Thymus (tissue), 11 donors: ENCODE measurements around the gene DEFB132. TPM values are rescaled to one million over a fixed set of nuclear protein-coding genes. Genes with fewer than 3 reads are reported as not detected.

Source experiments
- DNase-seq, 9 donors: peaks; one replicate each; pipeline ENCODE4 v3.0.0-alpha.2; 2013; ENCODE audit warnings: low spot score in 9 of 9, low read depth in 6 of 9, missing footprints in 1 of 9
- H3K27ac ChIP-seq, 2 donors: one replicate each; pipeline ENCODE4 v1.5.1; 2013; ENCODE audit warnings: control low read depth in 1 of 2, low read depth in 1 of 2, low read length in 1 of 2, mild to moderate bottlenecking in 1 of 2, moderate library complexity in 1 of 2
- H3K27me3 ChIP-seq, 2 donors: one replicate each; pipeline ENCODE4 v1.5.1; 2013; ENCODE audit warnings: low read length in 1 of 2; ENCODE audit not compliant: control insufficient read depth in 2 of 2, insufficient read depth in 1 of 2
- H3K36me3 ChIP-seq, 2 donors: one replicate each; pipeline ENCODE4 v1.5.1; 2013; ENCODE audit warnings: low read length in 1 of 2, mild to moderate bottlenecking in 1 of 2, moderate library complexity in 1 of 2; ENCODE audit not compliant: control insufficient read depth in 2 of 2, insufficient read depth in 2 of 2
- H3K4me1 ChIP-seq, 2 donors: one replicate each; pipeline ENCODE4 v1.5.1; 2013; ENCODE audit warnings: low read length in 2 of 2; ENCODE audit not compliant: control insufficient read depth in 2 of 2, insufficient read depth in 2 of 2
- H3K4me3 ChIP-seq, 2 donors: one replicate each; pipeline ENCODE4 v1.5.1; 2013; ENCODE audit warnings: low read length in 2 of 2, control low read depth in 1 of 2, mild to moderate bottlenecking in 1 of 2
- H3K9me3 ChIP-seq, 2 donors: one replicate each; pipeline ENCODE4 v1.5.1; 2013; ENCODE audit warnings: low read length in 1 of 2, mild to moderate bottlenecking in 1 of 2; ENCODE audit not compliant: control insufficient read depth in 2 of 2, insufficient read depth in 1 of 2
- WGBS: extraction: QIAGEN DNeasy Blood & Tissue Kit; methylation state at CpG from one replicate; pipeline ENCODE4 v1.1.7; 2013; 5-methylcytosine and 5-hydroxymethylcytosine counted together
- polyA plus RNA-seq: library from polyadenylated mRNA; stranded (reverse); fragments of 200-250 nt; gene quantifications from one replicate; pipeline ENCODE4 v1.2.3, GENCODE V29; 2013
- total RNA-seq: library from RNA; stranded (reverse); fragments of 120-200 nt; gene quantifications from one replicate; pipeline ENCODE4 v1.2.4, GENCODE V29; 2013
- donor health status: healthy.

DEFB132 gene
- total and polyA plus RNA-seq, 2 donors = 0.07 TPM; not detected in 1

GRCh38 chr20:298776-299391 is 41.4 kb downstream of the DEFB132 start:
- 9% methylated on average over 15 of the region's 15 CpGs for WGBS
- peaks cover 12 to 25% of the 10 kb centered on the region in 2 donors for H3K4me1 ChIP-seq
- H3K9me3 ChIP-seq = no peaks in the 10 kb centered on the region
- DNase-seq = no peak
- no peaks in the 10 kb centered on the region for H3K27me3 ChIP-seq
- H3K27ac ChIP-seq = peak overlapping the region; percentile 90 to 95
- H3K4me3 ChIP-seq = peak overlapping the region; percentile 95 to 100
- peaks cover 4 to 17% of the 10 kb centered on the region in 2 donors for H3K36me3 ChIP-seq

DNA sequence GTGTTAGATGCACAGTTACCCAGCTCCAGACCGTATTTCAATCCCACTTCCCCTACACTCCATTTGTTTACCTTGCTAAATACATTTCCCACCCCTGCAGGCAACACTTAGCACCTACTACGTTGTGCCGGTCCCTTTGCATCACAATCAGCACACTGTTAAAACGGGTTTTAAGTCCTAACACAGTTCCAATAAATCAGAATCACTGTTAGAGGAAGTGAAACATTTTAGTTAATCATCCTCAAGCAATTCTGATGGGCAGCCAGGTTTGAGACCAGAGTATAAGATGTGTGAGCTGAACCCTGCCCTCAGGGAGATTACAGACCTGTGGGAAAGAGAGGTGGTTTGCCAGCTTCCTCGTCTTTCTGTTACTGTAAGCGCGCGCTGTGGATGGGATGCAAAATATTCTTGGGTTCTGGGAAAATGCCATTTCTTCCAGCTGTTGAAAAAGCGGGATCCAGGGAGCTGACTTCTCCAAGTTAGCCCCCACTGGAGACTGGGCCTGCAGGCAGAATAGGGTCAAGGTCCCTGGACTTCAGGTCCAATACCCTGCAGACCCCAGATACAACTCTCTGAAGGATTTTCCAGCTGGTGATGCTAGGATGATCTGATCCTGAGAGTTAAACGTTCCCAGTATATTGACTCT is 42.9 kb downstream of the DEFB132 start:
- Histone ChIP-seq H3K4me3 (no peak overlapping the region), H3K4me1 (peaks cover 12 to 25% of the 10 kb centered on the region in 2 donors), H3K27me3 (no peaks in the 10 kb centered on the region), H3K36me3 (peaks cover 4 to 17% of the 10 kb centered on the region in 2 donors), H3K27ac (no peak overlapping the region), H3K9me3 (no peaks in the 10 kb centered on the region)
- WGBS = 84% methylated on average over 10 of the region's 10 CpGs
- no peak for DNase-seq

DNA sequence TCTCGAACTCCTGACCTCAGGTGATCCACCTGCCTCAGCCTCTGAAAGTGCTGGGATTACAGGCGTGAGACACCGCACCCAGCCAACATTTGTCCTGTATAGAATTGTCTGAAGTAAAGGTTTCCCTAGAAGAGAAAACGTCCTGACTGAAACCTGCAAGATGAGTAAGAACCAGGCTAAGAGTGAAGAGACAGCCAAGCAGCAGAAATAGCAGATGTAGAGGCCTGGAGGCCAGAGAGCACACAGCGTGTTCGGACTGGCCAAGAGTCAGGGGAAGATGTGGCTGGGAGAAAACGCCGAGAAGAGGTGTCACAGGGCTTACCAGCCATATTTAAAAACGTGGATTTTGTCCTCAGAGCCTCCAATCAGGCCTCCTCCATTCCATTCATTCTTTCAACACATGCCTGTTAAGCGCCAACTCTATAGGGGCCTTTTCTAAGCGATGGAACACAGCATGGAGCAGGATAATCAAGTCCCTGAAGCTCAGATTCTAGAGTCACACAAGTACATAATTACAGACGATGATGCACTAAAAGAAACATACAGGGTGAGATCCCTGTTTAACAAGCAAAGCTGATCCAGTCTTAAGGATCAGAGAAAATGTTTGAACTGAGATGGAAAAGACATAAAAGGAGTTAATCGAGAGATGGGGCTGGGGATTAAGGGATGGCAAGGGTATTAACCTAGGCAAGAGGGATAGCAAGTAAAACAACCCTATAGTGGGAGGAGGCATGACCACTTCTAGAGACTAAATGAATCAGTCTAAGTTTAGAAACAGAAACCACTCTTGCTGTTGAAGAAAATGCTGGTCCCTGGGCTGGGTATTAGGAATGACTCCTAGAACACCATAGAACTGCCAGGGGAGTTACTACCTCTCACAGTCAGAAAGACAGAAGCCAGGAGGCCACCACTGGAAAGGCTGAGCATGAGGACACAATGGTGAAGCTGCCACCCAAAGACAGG is 44.6 kb downstream of the DEFB132 start:
- no peaks in the 10 kb centered on the region for H3K27me3 ChIP-seq
- no peak overlapping the region for H3K27ac ChIP-seq
- H3K4me3 ChIP-seq = no peak overlapping the region
- no peaks in the 10 kb centered on the region for H3K9me3 ChIP-seq
- H3K4me1 ChIP-seq = peaks cover 10 to 22% of the 10 kb centered on the region in 2 donors
- H3K36me3 ChIP-seq = peaks cover 4 to 17% of the 10 kb centered on the region in 2 donors
- WGBS = 94% methylated on average over 13 of the region's 13 CpGs
- DNase-seq = no peak

- no peak overlapping the region for H3K4me3 ChIP-seq
- peaks cover 9 to 22% of the 10 kb centered on the region in 2 donors for H3K4me1 ChIP-seq
- DNase-seq = no peak
- H3K36me3 ChIP-seq = peaks cover 4 to 5% of the 10 kb centered on the region in 2 donors
- H3K27ac ChIP-seq = no peak overlapping the region
- 88% methylated on average over 11 of the region's 11 CpGs for WGBS
- H3K9me3 ChIP-seq = no peaks in the 10 kb centered on the region
- no peaks in the 10 kb centered on the region for H3K27me3 ChIP-seq
Measured at GRCh38 chr20:305745-306144, 48.2 kb downstream of the DEFB132 start.

GRCh38 chr20:308427-309038 is 51.0 kb downstream of the DEFB132 start:
- Histone ChIP-seq H3K9me3 (no peaks in the 10 kb centered on the region), H3K4me1 (peaks cover 9 to 17% of the 10 kb centered on the region in 2 donors), H3K27ac (no peak overlapping the region), H3K36me3 (no peaks in the 10 kb centered on the region), H3K4me3 (no peak overlapping the region), H3K27me3 (no peaks in the 10 kb centered on the region)
- no peak for DNase-seq
- WGBS = 81% methylated on average over 7 of the region's 7 CpGs

DNA sequence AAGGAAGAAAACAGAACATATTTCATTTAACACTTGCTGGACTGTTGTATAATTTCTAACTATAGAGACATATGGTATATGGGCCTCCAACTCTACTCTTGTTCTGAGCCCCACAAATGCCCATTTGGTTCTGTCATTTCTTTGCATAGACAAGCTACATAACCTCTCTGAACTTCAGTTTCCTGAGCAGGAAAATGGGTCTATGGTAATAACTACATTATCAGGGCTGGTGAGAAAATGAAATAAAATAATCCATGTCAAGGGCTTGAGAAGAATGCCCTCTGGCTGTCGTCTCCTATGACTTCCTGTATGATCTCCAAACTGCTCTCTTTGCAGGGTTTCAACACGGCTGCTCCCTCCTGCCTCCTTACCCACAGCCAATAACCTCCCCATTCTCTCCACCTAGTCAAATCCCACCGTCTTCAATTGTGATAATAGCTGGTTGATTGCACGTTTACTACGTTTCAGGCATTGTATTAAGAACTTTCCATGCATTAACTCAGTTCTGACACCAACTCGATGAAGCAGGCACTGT is 51.8 kb downstream of the DEFB132 start:
- 22% methylated on average over 6 of the region's 6 CpGs for WGBS
- H3K9me3 ChIP-seq = no peaks in the 10 kb centered on the region

DNA sequence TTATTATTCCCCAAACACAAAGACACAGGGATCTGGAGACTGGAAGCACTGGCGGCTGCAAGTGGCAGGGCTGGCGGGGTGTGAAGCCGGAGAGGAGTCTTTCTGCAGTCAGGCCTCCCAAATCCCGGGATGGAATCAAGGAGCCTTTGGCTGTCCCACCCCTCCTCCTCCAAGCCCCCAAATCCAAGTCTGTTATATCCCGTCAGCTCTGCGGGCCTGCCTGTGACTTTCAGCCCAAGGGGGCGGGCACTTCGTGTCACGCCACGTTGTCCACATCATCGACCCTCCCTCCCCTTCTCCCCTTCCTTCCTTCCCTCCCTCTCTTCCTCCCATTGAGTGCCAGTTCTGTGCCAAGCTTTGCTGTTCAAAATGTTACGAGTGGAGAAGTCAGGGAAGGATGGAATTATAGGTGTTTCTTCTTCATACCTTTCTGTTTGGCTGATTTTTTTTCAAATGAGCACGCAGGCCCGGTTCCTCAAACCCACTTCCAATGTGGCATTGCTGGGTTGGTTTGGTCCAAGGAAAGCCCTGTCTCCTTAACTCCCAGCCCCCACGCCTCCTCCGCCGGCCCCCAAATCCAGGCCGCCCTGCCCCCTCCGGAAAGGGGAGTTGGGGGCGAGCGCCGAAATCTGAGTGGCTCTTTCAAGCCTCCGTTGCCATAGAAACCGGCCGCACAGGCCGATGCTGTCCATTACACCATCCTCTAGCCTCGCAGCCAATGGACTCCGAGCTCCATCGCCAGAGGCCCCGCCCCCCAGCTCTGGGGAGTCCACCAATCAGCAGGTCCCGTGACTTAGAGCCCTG is 52.5 kb downstream of the DEFB132 start:
- Histone ChIP-seq H3K27me3 (no peaks in the 10 kb centered on the region), H3K27ac (peak overlapping the region; percentile 49 to 65), H3K9me3 (no peaks in the 10 kb centered on the region), H3K36me3 (no peaks in the 10 kb centered on the region), H3K4me1 (peaks cover 9 to 17% of the 10 kb centered on the region in 2 donors), H3K4me3 (peak overlapping the region; percentile 38 to 41)
- WGBS = 11% methylated on average over 31 of the region's 31 CpGs
- DNase-seq = peak in 7 of 9 donors; percentile 56 to 92 (median 81)

More for the DNA sequence above, 51.8 kb downstream of the DEFB132 start:
- Histone ChIP-seq H3K36me3 (no peaks in the 10 kb centered on the region), H3K4me3 (no peak overlapping the region), H3K4me1 (peaks cover 9 to 17% of the 10 kb centered on the region in 2 donors), H3K27ac (peak overlapping the region in 1 of 2 donors; percentile 65), H3K27me3 (no peaks in the 10 kb centered on the region)
- peak in 1 of 9 donors; percentile 25 for DNase-seq

DNA sequence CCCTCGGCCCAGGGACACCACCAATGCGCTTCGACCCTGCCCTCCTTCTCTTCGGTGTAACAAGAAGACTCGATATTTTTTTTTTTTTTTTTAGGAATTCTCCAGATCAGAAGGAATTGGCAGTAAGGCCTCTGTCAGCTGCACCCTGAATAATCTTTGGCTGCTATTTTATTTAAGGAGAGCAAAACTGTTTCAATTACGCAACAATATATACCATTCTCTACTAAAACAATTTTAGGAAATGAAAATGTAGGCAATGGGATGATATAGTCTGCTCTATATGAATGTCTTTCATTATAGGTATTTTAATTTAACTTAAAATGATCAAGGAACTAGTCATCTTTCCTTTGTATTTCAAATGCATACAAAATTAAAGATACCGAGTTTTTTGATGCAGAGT is 53.1 kb downstream of the DEFB132 start:
- DNase-seq = no peak
- Histone ChIP-seq H3K36me3 (no peaks in the 10 kb centered on the region), H3K4me1 (peaks cover 9 to 17% of the 10 kb centered on the region in 2 donors), H3K27ac (no peak overlapping the region), H3K4me3 (peak overlapping the region; percentile 27 to 41), H3K27me3 (no peaks in the 10 kb centered on the region), H3K9me3 (no peaks in the 10 kb centered on the region)
- 16% methylated on average over 7 of the region's 7 CpGs for WGBS
